Activated naive CD4-positive, alpha-beta T cell (primary cell): Measurements from ENCODE around the gene GSTA2.
"Not testable (repeated sequence)": the region's sequence is repeated elsewhere in the genome, so short reads cannot be mapped to it uniquely, and the experiment has no call there.

ENCODE experiments used
- DNase-seq, 4 experiments: peaks; one replicate each; lab custom pipeline; 2025; lab: John Stamatoyannopoulos, UW

The GSTA2 gene

GRCh38 chr6:52725535-52726192, 37.6 kb downstream of the GSTA2 start:
- no peak for DNase-seq

GRCh38 chr6:52725143-52725534, 38.1 kb downstream of the GSTA2 start:
- DNase-seq = no peak

GRCh38 chr6:52724406-52725121, 38.7 kb downstream of the GSTA2 start:
- DNase-seq = peak in 2 of 4 experiments; percentile 4 to 23

GRCh38 chr6:52724042-52724405, 39.3 kb downstream of the GSTA2 start:
- no peak for DNase-seq

GRCh38 chr6:52720321-52720720, 43.0 kb downstream of the GSTA2 start:
- DNase-seq = no peak

- no peak for DNase-seq
These were observed 44.7 kb downstream of the GSTA2 start for GRCh38 chr6:52718550-52718949.

- not testable (repeated sequence) for DNase-seq
These were observed 48.5 kb downstream of the GSTA2 start for GRCh38 chr6:52714761-52715160.

GRCh38 chr6:52712136-52712535, 51.1 kb downstream of the GSTA2 start:
- no peak for DNase-seq

GRCh38 chr6:52707963-52708680, 55.2 kb downstream of the GSTA2 start:
- no peak for DNase-seq

GRCh38 chr6:52706001-52706400, 57.3 kb downstream of the GSTA2 start:
- no peak for DNase-seq

GRCh38 chr6:52704781-52705502, 58.3 kb downstream of the GSTA2 start:
- not testable (repeated sequence) for DNase-seq

GRCh38 chr6:52704060-52704459, 59.2 kb downstream of the GSTA2 start:
- no peak for DNase-seq
